Measurements from ENCODE around the gene TRABD2A. TPM values are rescaled to one million over a fixed set of nuclear protein-coding genes. Genes with fewer than 3 reads are reported as not detected.

TRABD2A gene
- total RNA-seq, 2 donors from 2014 or later = 10.3 TPM; not detected in 1

GRCh38 chr2:84891355-84892010 is 10.6 kb upstream of the TRABD2A start:
- Histone ChIP-seq H3K4me3 (no peak overlapping the region), H3K9me3 (no peaks in the 10 kb centered on the region), H3K27me3 (replicated peaks; ENCODE audit: insufficient read depth) (no peaks in the 10 kb centered on the region), H3K36me3 (no peaks in the 10 kb centered on the region), H3K27ac (no peak overlapping the region), H3K4me1 (replicated peaks) (no peaks in the 10 kb centered on the region)
- no peak for TF ChIP-seq CTCF (IDR thresholded peaks at IDR 0.05)
- TF ChIP-seq POLR2A (IDR thresholded peaks at IDR 0.05) = no peak
- TF ChIP-seq POLR2AphosphoS5 (IDR thresholded peaks at IDR 0.05) = no peak
- WGBS = 89% methylated on average over 12 of the region's 12 CpGs
- intact Hi-C loops (cut with DNase I) = no loop called here
- DNase-seq (ENCODE audit: low spot score) = no peak

GRCh38 chr2:84889332-84889731 is 8.4 kb upstream of the TRABD2A start:
- no peak overlapping the region for H3K4me3 ChIP-seq
- intact Hi-C loops (cut with DNase I) = no loop called here
- no peaks in the 10 kb centered on the region for H3K4me1 ChIP-seq (replicated peaks)
- no peaks in the 10 kb centered on the region for H3K36me3 ChIP-seq
- no peaks in the 10 kb centered on the region for H3K9me3 ChIP-seq
- TF ChIP-seq CTCF (IDR thresholded peaks at IDR 0.05) = no peak
- no peak for TF ChIP-seq POLR2A (IDR thresholded peaks at IDR 0.05)
- no peak for TF ChIP-seq POLR2AphosphoS5 (IDR thresholded peaks at IDR 0.05)
- DNase-seq (ENCODE audit: low spot score) = no peak
- WGBS = 97% methylated on average over 2 of the region's 2 CpGs
- no peaks in the 10 kb centered on the region for H3K27me3 ChIP-seq (replicated peaks; ENCODE audit: insufficient read depth)
- H3K27ac ChIP-seq = no peak overlapping the region

GRCh38 chr2:84888401-84889276 is 7.8 kb upstream of the TRABD2A start:
- no peak overlapping the region for H3K4me3 ChIP-seq
- TF ChIP-seq CTCF (IDR thresholded peaks at IDR 0.05) = no peak
- TF ChIP-seq POLR2AphosphoS5 (IDR thresholded peaks at IDR 0.05) = peak; percentile 20
- WGBS = 47% methylated on average over 6 of the region's 6 CpGs
- H3K9me3 ChIP-seq = no peaks in the 10 kb centered on the region
- no peak overlapping the region for H3K27ac ChIP-seq
- no peaks in the 10 kb centered on the region for H3K27me3 ChIP-seq (replicated peaks; ENCODE audit: insufficient read depth)
- H3K4me1 ChIP-seq (replicated peaks) = no peaks in the 10 kb centered on the region
- H3K36me3 ChIP-seq = no peaks in the 10 kb centered on the region
- intact Hi-C loops (cut with DNase I) = no loop called here
- no peak for DNase-seq (ENCODE audit: low spot score)

GRCh38 chr2:84886791-84887190 is 5.9 kb upstream of the TRABD2A start:
- Histone ChIP-seq H3K27ac (no peak overlapping the region), H3K4me1 (replicated peaks) (no peaks in the 10 kb centered on the region), H3K4me3 (no peak overlapping the region), H3K36me3 (no peaks in the 10 kb centered on the region), H3K27me3 (replicated peaks; ENCODE audit: insufficient read depth) (no peaks in the 10 kb centered on the region), H3K9me3 (no peaks in the 10 kb centered on the region)
- intact Hi-C loops (cut with DNase I) = no loop called here
- WGBS = 96% methylated on average over 6 of the region's 6 CpGs
- no peak for DNase-seq (ENCODE audit: low spot score)
- TF ChIP-seq POLR2A (IDR thresholded peaks at IDR 0.05) (no peak), CTCF (IDR thresholded peaks at IDR 0.05) (no peak), POLR2AphosphoS5 (IDR thresholded peaks at IDR 0.05) (no peak)

Data from prostate gland (tissue), 2 donors.